Measurements from ENCODE around the gene CSTF1.

GRCh38 chr20:56445130-56445529, 52.7 kb downstream of the CSTF1 start:
- TF ChIP-seq CTCF (IDR thresholded peaks at IDR 0.05; ENCODE audit: low read depth, low read length) (no peak), EZH2phosphoT487 (IDR thresholded peaks at IDR 0.05; ENCODE audit: low read depth) (no peak)

Measured in OCI-LY3 (cell line).